OCI-LY1 (cell line): ENCODE data around the gene PLXNA3.

Experiments
- H2AFZ ChIP-seq: fragments of 200-600 bp; sonication (generic), shearing (Covaris generic); 2 replicates; pipeline ENCODE4 v1.6.0; 2014; ENCODE audit warnings: antibody characterized with exemption, mild to moderate bottlenecking, low read length
- H3F3A ChIP-seq: fragments of 200-600 bp; sonication (generic), shearing (Covaris generic); 2 replicates; pipeline ENCODE4 v1.6.0; 2014; ENCODE audit warnings: mild to moderate bottlenecking, antibody characterized with exemption, low read length, moderate library complexity; ENCODE audit not compliant: insufficient read depth
- H3K27ac ChIP-seq: fragments of 200-600 bp; sonication (generic); 2 replicates; pipeline ENCODE4 v1.5.1; 2014; ENCODE audit warnings: low read length, mixed run types, mild to moderate bottlenecking, low read depth; ENCODE audit not compliant: poor library complexity, severe bottlenecking
- H3K27me3 ChIP-seq: fragments of 200-600 bp; sonication (generic); 2 replicates; pipeline ENCODE4 v1.6.0; 2014; ENCODE audit warnings: antibody characterized with exemption, mild to moderate bottlenecking, low read length, moderate library complexity; ENCODE audit not compliant: insufficient read depth
- H3K36me3 ChIP-seq: fragments of 200-600 bp; sonication (generic); 2 replicates; pipeline ENCODE4 v1.6.1; 2014; ENCODE audit warnings: mild to moderate bottlenecking, antibody characterized with exemption, low read length, moderate library complexity, mixed read lengths; ENCODE audit not compliant: insufficient read depth
- H3K4me1 ChIP-seq: fragments of 200-600 bp; sonication (generic); 2 replicates; pipeline ENCODE4 v1.5.1; 2014; ENCODE audit warnings: mild to moderate bottlenecking, low read length, moderate library complexity; ENCODE audit not compliant: insufficient read depth, severe bottlenecking
- H3K4me2 ChIP-seq: fragments of 200-600 bp; sonication (generic), shearing (Covaris generic); 2 replicates; pipeline ENCODE4 v1.6.1; 2014; ENCODE audit warnings: low read length
- H3K4me3 ChIP-seq: fragments of 200-600 bp; sonication (generic); 2 replicates; pipeline ENCODE4 v1.5.1; 2014; ENCODE audit warnings: low read length, low read depth, mild to moderate bottlenecking, mixed read lengths; ENCODE audit not compliant: poor library complexity, severe bottlenecking
- H3K79me2 ChIP-seq: fragments of 200-600 bp; shearing (Covaris generic); 2 replicates; pipeline ENCODE4 v1.6.1; 2016; ENCODE audit warnings: mixed run types, low read length, mixed read lengths; ENCODE audit not compliant: insufficient read depth
- H3K9ac ChIP-seq: fragments of 200-600 bp; sonication (generic), shearing (Covaris generic); 2 replicates; pipeline ENCODE4 v1.6.1; 2014; ENCODE audit warnings: mild to moderate bottlenecking, low read length, mixed read lengths
- H3K9me2 ChIP-seq: fragments of 200-600 bp; sonication (generic), shearing (Covaris generic); 2 replicates; pipeline ENCODE4 v1.6.1; 2014; ENCODE audit warnings: low read depth, mild to moderate bottlenecking, low read length, mixed read lengths
- H3K9me3 ChIP-seq: fragments of 200-600 bp; shearing (Covaris generic); 2 replicates; pipeline ENCODE4 v1.6.1; 2014; ENCODE audit warnings: low read length, mixed read lengths
- H4K20me1 ChIP-seq: fragments of 200-600 bp; sonication (generic), shearing (Covaris generic); 2 replicates; pipeline ENCODE4 v1.6.0; 2016; ENCODE audit warnings: mild to moderate bottlenecking, low read length; ENCODE audit not compliant: insufficient read depth
- EZH2 ChIP-seq: fragments of 200-600 bp; sonication (generic), shearing (Covaris generic); IDR thresholded peaks from 2 replicates; pipeline ENCODE4 v1.8.0; 2017; ENCODE audit warnings: borderline replicate concordance, mixed run types, mild to moderate bottlenecking, antibody characterized with exemption, low read length, moderate library complexity, mixed read lengths
- TF ChIP-seq, protein P1 (sequence below): fragments of 200-600 bp; sonication (generic), shearing (Covaris generic); IDR thresholded peaks from 2 replicates; pipeline ENCODE4 v1.5.1; 2017; ENCODE audit warnings: mild to moderate bottlenecking, antibody characterized with exemption, low read length, moderate library complexity, mixed read lengths

PLXNA3 gene

GRCh38 chrX:154481195-154481594, 23.1 kb downstream of the PLXNA3 start:
- Histone ChIP-seq H3K36me3 (peaks cover 23% of the 10 kb centered on the region), H3K27ac (peak overlapping the region; percentile 66), H3K4me3 (no peak overlapping the region), H3K27me3 (no peaks in the 10 kb centered on the region), H3K4me1 (peaks cover 62% of the 10 kb centered on the region), H3K9me3 (no peaks in the 10 kb centered on the region), H3K9ac (no peak overlapping the region; the same call in 1 of the 2 replicates), H2AFZ (no peak overlapping the region), H3K79me2 (no peaks in the 10 kb centered on the region), H3K4me2 (peak overlapping the region; percentile 61; the same call in 1 of the 2 replicates), H3K9me2 (no peaks in the 10 kb centered on the region), H3F3A (no peaks in the 10 kb centered on the region), H4K20me1 (no peaks in the 10 kb centered on the region)
- TF ChIP-seq, protein P1, sequence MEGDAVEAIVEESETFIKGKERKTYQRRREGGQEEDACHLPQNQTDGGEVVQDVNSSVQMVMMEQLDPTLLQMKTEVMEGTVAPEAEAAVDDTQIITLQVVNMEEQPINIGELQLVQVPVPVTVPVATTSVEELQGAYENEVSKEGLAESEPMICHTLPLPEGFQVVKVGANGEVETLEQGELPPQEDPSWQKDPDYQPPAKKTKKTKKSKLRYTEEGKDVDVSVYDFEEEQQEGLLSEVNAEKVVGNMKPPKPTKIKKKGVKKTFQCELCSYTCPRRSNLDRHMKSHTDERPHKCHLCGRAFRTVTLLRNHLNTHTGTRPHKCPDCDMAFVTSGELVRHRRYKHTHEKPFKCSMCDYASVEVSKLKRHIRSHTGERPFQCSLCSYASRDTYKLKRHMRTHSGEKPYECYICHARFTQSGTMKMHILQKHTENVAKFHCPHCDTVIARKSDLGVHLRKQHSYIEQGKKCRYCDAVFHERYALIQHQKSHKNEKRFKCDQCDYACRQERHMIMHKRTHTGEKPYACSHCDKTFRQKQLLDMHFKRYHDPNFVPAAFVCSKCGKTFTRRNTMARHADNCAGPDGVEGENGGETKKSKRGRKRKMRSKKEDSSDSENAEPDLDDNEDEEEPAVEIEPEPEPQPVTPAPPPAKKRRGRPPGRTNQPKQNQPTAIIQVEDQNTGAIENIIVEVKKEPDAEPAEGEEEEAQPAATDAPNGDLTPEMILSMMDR: no peak
- no peak for TF ChIP-seq EZH2

GRCh38 chrX:154481911-154482601, 24.0 kb downstream of the PLXNA3 start:
- no peaks in the 10 kb centered on the region for H4K20me1 ChIP-seq
- peak overlapping the region; percentile 46 for H3K9ac ChIP-seq
- H3K9me2 ChIP-seq: no peaks in the 10 kb centered on the region
- H2AFZ ChIP-seq: peak overlapping the region; percentile 91; the same call in 1 of the 2 replicates
- no peaks in the 10 kb centered on the region for H3K27me3 ChIP-seq
- H3K4me2 ChIP-seq: peak overlapping the region; percentile 61
- peak overlapping the region; percentile 65 for H3K27ac ChIP-seq
- H3K9me3 ChIP-seq: no peaks in the 10 kb centered on the region
- H3F3A ChIP-seq: no peaks in the 10 kb centered on the region
- H3K4me3 ChIP-seq: peak overlapping the region; percentile 13
- peaks cover 62% of the 10 kb centered on the region for H3K4me1 ChIP-seq
- no peaks in the 10 kb centered on the region for H3K79me2 ChIP-seq
- TF ChIP-seq, protein P1: no peak
- peaks cover 23% of the 10 kb centered on the region for H3K36me3 ChIP-seq

GRCh38 chrX:154482786-154483185, 24.7 kb downstream of the PLXNA3 start:
- no peaks in the 10 kb centered on the region for H3K9me2 ChIP-seq
- H3K79me2 ChIP-seq: no peaks in the 10 kb centered on the region
- peaks cover 23% of the 10 kb centered on the region for H3K36me3 ChIP-seq
- TF ChIP-seq, protein P1: no peak
- no peak for TF ChIP-seq EZH2
- H3K4me1 ChIP-seq: peaks cover 61% of the 10 kb centered on the region
- H3K27me3 ChIP-seq: no peaks in the 10 kb centered on the region
- H3F3A ChIP-seq: no peaks in the 10 kb centered on the region
- H3K27ac ChIP-seq: no peak overlapping the region
- no peak overlapping the region; the same call in 1 of the 2 replicates for H3K9ac ChIP-seq
- H4K20me1 ChIP-seq: no peaks in the 10 kb centered on the region
- H3K4me3 ChIP-seq: no peak overlapping the region
- no peaks in the 10 kb centered on the region for H3K9me3 ChIP-seq
- no peak overlapping the region for H3K4me2 ChIP-seq
- H2AFZ ChIP-seq: no peak overlapping the region
